HEK293T (cell line): ENCODE results near the gene CYP2W1.

ENCODE experiments used
- ARNT ChIP-seq: fragments of 450-650 bp; IDR thresholded peaks from 2 replicates; pipeline ENCODE4 v1.6.1; 2017; ENCODE audit warnings: mild to moderate bottlenecking
- FOXA1 ChIP-seq: fragments of 450-650 bp; IDR thresholded peaks from 2 replicates; pipeline ENCODE4 v1.6.1; 2016; ENCODE audit warnings: mild to moderate bottlenecking
- TF ChIP-seq, protein P1 (sequence below): fragments of 450-650 bp; IDR thresholded peaks from 2 replicates; pipeline ENCODE4 v1.6.1; 2016

DNA sequence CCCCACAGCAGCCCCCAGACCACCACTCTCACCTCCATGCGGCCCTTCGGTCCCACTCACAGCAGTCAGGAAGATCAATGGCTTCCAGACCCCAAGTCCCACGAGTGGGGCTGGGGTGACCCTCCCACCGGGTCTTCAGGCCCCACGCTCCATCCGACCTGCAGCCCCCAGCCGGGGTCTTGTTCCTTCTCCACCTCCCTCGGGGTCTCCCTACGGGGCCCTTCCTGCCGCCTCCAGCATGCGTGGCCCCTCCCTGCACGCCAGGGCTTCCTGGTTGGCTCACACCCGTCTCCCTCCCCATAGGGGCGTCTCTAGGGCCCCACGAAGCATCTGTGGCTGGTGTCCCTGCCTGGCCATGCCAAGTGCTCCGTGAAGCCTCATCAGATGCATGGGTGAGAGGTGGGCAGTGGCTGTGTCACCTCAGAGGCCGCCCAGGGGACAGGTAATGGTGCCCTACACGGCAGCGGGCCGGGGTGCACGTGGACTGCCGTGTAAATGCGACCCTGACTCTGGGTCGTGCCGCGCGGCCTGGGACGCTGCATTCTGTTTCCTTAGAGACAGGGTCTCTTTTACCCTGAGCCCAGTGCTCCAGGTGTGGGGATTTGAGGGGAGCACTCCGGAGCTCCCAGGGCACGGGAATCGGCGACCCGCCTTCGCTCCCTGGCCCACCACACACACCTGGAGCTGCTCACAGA, 48.4 kb upstream of the CYP2W1 start:
- TF ChIP-seq, protein P1, sequence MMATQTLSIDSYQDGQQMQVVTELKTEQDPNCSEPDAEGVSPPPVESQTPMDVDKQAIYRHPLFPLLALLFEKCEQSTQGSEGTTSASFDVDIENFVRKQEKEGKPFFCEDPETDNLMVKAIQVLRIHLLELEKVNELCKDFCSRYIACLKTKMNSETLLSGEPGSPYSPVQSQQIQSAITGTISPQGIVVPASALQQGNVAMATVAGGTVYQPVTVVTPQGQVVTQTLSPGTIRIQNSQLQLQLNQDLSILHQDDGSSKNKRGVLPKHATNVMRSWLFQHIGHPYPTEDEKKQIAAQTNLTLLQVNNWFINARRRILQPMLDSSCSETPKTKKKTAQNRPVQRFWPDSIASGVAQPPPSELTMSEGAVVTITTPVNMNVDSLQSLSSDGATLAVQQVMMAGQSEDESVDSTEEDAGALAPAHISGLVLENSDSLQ, result no peak
- no peak for TF ChIP-seq ARNT
- no peak for TF ChIP-seq FOXA1
